ENCODE measurements around the gene RCL1.
"Not testable (repeated sequence)": the region's sequence is repeated elsewhere in the genome, so short reads cannot be mapped to it uniquely, and the experiment has no call there.

The RCL1 gene

DNA sequence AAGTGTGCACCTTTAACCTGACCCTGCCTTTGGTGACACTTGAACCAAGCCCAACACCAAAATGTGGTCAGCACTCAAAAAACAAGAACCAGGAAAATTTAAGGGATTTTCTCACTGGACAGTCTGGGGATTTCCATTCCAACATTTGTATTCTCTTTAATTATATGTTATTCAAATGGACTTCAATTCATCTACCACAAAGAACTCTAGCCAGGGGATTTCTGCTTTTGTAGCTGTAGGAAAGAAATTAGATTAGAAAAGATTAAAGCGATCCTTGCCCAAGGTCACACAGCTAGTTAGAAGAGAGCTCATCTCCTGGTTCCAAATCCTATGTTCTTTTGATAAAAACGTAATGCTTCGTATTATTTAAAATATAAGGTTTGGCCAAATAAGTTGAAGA, 97.5 kb downstream of the RCL1 start:
- no peak for DNase-seq

DNA sequence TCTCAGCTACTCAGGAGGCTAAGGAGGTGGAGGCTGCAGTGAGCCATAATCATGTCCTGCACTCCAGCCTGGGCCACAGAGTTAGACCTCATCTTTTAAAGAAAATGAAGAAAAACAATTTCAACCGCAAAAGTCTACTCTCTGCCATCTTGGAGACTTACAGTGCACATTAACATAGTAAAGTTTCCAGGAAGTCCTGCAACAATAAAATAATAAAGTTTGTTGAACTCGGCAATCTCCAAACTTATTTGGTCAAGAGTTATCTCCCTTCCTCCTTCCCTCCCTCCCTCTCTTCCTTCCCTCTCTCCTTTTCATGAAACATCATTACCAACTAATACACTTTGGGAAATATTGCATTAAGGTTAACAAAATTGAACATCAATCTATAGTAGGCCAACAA, 98.2 kb downstream of the RCL1 start:
- DNase-seq, result no peak

DNA sequence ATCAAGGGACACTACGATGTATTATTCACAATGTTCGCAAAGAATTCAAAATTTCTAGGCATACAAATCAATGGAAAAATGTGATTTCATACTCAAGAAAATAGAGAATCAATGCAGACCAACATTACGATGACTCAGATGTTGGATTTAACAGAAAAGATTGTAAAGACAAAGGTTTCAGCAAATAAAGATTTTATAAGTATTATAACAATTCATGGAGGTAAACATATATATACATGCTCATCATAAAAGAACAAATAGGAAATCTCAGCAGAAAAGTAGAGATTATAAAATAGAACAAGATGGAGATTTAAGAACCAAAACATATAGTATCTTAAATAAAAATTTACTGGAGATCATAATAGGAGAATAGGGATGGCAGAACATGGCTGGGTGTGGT, 98.9 kb downstream of the RCL1 start:
- no peak for DNase-seq

DNA sequence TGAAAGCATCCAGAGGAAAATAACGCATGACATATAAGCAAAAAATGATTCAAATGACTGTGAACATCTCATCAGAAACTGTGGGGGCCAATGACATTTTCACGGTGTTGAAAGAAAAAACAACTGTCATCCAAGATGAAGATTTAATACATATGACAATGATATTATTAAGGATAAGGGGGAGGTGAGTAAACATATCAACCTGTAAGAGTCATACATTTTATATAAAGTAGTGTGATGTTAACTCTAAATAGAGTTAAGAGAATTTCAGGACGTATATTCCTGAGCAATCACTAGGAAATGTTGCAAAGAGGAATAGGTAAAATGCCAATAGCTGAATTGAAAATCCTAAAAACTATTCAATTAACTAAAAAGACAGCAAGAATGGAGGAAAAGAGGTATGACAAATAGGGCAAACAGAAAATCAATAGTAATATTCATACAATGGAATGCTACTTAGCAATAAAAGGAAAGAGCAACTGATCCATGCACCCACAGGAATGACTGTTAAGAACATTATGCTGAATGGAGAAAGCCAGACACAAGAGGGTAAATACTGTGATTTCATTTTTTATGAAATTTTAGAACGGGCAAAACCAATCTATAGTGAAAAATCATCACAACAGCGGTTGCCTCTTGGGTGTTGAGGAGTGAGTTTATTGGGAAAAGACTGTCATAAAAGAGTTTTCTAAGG, 99.9 kb downstream of the RCL1 start:
- DNase-seq, result no peak

DNA sequence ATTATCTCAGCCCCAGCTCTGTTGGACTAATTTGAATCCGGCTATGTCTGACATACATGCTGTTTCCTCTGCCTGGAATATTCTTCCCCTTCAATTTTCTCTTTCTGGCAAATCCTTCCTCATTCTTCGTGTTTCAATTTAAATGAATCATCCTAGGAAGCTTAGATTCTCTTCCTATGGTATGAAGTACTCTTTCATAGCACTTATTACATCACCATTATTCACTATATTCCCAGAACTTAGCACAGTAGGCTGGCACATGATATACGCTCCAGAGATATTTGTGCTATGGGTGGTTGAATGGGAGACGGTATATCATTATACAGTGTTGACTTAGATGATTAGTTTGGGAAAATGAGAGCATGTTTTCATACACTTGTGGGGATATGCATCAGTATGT, 101.3 kb downstream of the RCL1 start:
- DNase-seq, result peak; percentile 72

DNA sequence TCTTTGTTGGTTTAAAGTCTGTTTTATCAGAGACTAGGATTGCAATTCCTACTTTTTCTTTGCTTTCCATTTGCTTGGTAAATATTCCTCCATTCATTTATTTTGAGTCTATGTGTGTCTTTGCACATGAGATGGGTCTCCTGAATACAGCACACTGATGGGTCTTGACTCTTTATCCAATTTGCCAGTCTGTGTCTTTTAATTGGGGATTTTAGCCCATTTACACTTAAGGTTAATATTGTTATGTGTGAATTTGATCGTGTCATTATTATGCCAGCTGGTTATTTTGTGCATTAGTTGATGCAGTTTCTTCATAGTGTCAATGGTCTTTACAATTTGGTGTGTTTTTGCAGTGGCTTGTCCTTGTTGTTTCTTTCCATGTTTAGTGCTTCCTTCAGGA, 107.1 kb downstream of the RCL1 start:
- DNase-seq, result not testable (repeated sequence)

DNA sequence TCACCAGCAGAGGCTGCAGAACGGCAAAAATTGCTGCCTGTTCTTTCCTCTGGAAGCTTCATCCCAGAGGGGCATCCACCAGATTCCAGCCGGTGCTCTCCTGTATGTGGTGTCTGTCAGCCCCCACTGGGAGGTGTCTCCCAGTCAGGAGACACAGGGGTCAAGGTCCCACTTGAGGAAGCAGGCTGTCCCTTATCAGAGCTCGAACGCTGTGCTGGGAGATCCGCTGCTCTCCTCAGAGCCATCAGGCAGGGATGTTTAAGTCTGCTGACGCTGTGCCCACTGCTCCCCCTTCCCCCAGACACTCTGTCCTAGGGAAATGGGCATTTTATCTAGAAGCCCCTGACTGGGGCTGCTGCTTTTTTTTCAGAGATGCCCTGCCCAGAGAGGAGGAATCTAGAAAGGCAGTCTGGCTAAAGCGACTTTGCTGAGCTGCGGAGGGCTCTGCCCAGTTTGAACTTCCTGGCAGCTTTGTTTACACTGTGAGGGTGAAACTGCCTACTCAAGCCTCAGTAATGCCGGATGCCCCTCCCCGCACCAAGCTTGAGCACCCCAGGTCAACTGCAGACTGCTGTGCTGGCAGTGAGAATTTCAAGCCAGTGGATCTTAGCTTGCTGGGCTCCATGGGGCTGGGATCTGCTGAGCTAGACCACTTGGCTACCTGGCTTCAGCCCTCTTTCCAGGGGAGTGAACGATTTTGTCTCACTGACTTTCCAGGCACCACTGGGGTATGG, 108.8 kb downstream of the RCL1 start:
- DNase-seq, result not testable (repeated sequence)

DNA sequence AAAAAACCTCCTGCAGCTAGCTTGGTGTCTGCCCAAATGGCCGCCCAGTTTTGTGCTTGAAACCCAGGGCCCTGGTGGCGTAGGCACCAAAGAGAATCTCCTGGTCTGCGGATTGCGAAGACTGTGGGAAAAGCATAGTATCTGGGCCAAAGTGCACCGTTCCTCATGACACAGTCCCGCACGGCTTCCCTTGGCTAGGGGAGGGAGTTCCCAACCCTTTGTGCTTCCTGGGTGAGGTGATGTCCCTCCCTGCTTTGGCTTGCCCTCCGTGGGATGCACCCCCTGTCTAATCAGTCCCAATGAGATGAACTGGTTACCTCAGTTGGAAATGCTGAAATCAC, 109.4 kb downstream of the RCL1 start:
- DNase-seq, result no peak

DNA sequence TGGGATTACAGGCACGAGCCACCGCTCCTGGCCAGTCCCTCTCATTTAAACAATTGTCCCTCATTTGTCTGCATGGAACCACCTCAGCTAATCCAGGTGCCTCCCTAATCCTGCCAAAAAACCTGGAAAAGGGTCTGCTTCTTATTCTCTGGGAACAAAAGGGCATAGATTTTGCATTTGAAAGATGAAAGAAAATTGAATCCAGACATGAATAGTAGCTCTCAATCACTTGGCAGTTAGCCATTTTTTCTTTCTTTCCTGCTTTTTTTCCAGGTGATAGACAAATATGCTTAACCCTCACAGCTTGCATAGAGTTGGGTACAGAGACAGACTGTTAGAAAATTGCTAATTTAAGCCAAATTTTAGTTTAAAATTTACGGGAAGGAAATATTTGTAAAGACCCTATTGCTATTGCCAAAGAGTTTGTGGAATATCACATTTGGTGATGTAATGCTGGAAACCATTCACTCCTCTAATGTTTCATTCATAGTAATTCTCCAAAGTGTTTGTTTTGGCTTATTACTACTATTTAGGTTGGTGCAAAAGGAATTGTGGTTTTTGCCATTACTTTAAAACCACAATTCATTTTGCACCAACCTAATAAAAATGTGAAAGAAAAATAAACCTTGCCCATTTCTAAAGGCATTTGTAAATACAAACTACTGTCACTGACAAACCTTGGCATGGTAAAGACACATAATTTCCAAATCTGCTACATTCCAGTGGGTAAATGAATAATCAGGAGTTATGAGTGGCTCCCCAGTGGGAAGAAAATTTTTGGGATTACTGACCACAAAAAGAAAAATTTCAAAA, 111.8 kb downstream of the RCL1 start:
- peak; percentile 81 for DNase-seq

DNA sequence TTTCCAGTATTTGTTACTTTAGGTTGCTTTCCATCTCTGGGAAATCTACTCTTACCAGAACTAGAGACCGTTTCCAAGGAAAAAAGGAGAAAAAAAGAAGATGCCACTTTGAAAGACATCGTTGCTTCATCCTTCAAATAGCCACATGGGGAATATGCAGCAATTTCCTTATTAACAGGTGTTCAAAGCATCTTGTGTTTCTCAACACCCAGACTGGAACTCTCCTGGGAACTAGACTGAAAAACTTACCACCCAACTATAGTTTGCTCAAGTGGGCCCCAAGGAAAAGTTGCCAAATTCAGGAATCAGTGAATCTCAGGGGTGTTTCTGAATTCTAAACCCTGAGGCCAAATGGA, 112.4 kb downstream of the RCL1 start:
- no peak for DNase-seq

Data from fibroblast of skin of right quadriceps (primary cell).